NCI-H82 (cell line): ENCODE results near the gene AIFM2.
"Not testable (repeated sequence)": the region's sequence is repeated elsewhere in the genome, so short reads cannot be mapped to it uniquely, and the experiment has no call there.

Source experiments
- DNase-seq: peaks from one replicate; lab custom pipeline; 2025; lab: John Stamatoyannopoulos, UW

AIFM2 gene

GRCh38 chr10:70132098-70133029 lies at the start of gene AIFM2:
TSS of gene AIFM2 (minus strand) at chr10:70132825. CDS start at chr10:70124084, 8,741 bp downstream.
- peak; percentile 48 for DNase-seq

- DNase-seq = not testable (repeated sequence)
Measured at GRCh38 chr10:70179209-70179608, 46.6 kb upstream of the AIFM2 start.

GRCh38 chr10:70178139-70178725 lies 45.6 kb upstream of the AIFM2 start:
- DNase-seq = no peak

- DNase-seq = no peak
Measured at GRCh38 chr10:70176441-70176840, 43.8 kb upstream of the AIFM2 start.

- DNase-seq = no peak
Measured at GRCh38 chr10:70175516-70175915, 42.9 kb upstream of the AIFM2 start.

- no peak for DNase-seq
Measured at GRCh38 chr10:70174058-70174741, 41.6 kb upstream of the AIFM2 start.

GRCh38 chr10:70169649-70170364 lies 37.2 kb upstream of the AIFM2 start:
- DNase-seq = peak; percentile 43

GRCh38 chr10:70169011-70169410 lies 36.4 kb upstream of the AIFM2 start:
- DNase-seq = no peak

GRCh38 chr10:70167246-70167645 lies 34.6 kb upstream of the AIFM2 start:
- no peak for DNase-seq

- DNase-seq = no peak
Measured at GRCh38 chr10:70166394-70166793, 33.8 kb upstream of the AIFM2 start.

- no peak for DNase-seq
Measured at GRCh38 chr10:70164163-70164562, 31.5 kb upstream of the AIFM2 start.

- DNase-seq = no peak
Measured at GRCh38 chr10:70163448-70163847, 30.8 kb upstream of the AIFM2 start.

- DNase-seq = no peak
Measured at GRCh38 chr10:70162892-70163201, 30.2 kb upstream of the AIFM2 start.

- DNase-seq = no peak
Measured at GRCh38 chr10:70162151-70162891, 29.7 kb upstream of the AIFM2 start.

GRCh38 chr10:70160798-70161197 lies 28.2 kb upstream of the AIFM2 start:
- no peak for DNase-seq

GRCh38 chr10:70159366-70159765 lies 26.7 kb upstream of the AIFM2 start:
- DNase-seq = not testable (repeated sequence)

- no peak for DNase-seq
Measured at GRCh38 chr10:70158113-70158512, 25.5 kb upstream of the AIFM2 start.

- DNase-seq = no peak
Measured at GRCh38 chr10:70155255-70155838, 22.7 kb upstream of the AIFM2 start.

- DNase-seq = no peak
Measured at GRCh38 chr10:70148516-70148915, 15.9 kb upstream of the AIFM2 start.

GRCh38 chr10:70147259-70147625 lies 14.6 kb upstream of the AIFM2 start:
- no peak for DNase-seq
